ENCODE results near the gene RABGAP1L.

- TF ChIP-seq, protein P1, sequence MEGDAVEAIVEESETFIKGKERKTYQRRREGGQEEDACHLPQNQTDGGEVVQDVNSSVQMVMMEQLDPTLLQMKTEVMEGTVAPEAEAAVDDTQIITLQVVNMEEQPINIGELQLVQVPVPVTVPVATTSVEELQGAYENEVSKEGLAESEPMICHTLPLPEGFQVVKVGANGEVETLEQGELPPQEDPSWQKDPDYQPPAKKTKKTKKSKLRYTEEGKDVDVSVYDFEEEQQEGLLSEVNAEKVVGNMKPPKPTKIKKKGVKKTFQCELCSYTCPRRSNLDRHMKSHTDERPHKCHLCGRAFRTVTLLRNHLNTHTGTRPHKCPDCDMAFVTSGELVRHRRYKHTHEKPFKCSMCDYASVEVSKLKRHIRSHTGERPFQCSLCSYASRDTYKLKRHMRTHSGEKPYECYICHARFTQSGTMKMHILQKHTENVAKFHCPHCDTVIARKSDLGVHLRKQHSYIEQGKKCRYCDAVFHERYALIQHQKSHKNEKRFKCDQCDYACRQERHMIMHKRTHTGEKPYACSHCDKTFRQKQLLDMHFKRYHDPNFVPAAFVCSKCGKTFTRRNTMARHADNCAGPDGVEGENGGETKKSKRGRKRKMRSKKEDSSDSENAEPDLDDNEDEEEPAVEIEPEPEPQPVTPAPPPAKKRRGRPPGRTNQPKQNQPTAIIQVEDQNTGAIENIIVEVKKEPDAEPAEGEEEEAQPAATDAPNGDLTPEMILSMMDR (conservative IDR thresholded peaks at IDR 0.05): no peak
- no peak for TF ChIP-seq ZFX (IDR thresholded peaks at IDR 0.05)
Observed at GRCh38 chr1:174682419-174683008, 523.2 kb downstream of the RABGAP1L start.

Measured in C4-2B (cell line).